Skin of body (tissue), 2 donors: ENCODE measurements around the gene AUH. TPM values are rescaled to one million over a fixed set of nuclear protein-coding genes. Genes with fewer than 3 reads are reported as not detected.
"Not testable (repeated sequence)": the region's sequence is repeated elsewhere in the genome, so short reads cannot be mapped to it uniquely, and the experiment has no call there.

Experiments
- DNase-seq: peaks from one replicate; lab custom pipeline; 2025; lab: John Stamatoyannopoulos, UW
- total RNA-seq: library from RNA; depleted of rRNA; stranded (reverse); fragments of >200 nt; gene quantifications from one replicate; pipeline ENCODE4 v1.2.3, GENCODE V29; 2014

The AUH gene
- total RNA-seq, 1 donor from 2014 or later = 30.0 TPM

- no peak for DNase-seq
Observed at GRCh38 chr9:91379426-91379825, 17.7 kb upstream of the AUH start.

- peak; percentile 59 for DNase-seq
Observed at GRCh38 chr9:91378695-91379127, 17.0 kb upstream of the AUH start.

- not testable (repeated sequence) for DNase-seq
Observed at GRCh38 chr9:91378054-91378453, 16.3 kb upstream of the AUH start.

GRCh38 chr9:91376239-91376638, 14.5 kb upstream of the AUH start:
- no peak for DNase-seq

- DNase-seq = no peak
Observed at GRCh38 chr9:91374939-91375338, 13.2 kb upstream of the AUH start.

- no peak for DNase-seq
Observed at GRCh38 chr9:91371894-91372293, 10.2 kb upstream of the AUH start.

GRCh38 chr9:91370006-91370405, 8.3 kb upstream of the AUH start:
- not testable (repeated sequence) for DNase-seq

GRCh38 chr9:91364702-91365101, 3.0 kb upstream of the AUH start:
- DNase-seq = no peak

GRCh38 chr9:91364005-91364404, 2.3 kb upstream of the AUH start:
- no peak for DNase-seq

- DNase-seq = no peak
Observed at GRCh38 chr9:91362051-91362611, 413 bp upstream of the AUH start.

- peak; percentile 6 for DNase-seq
Observed at GRCh38 chr9:91360551-91361290, 997 bp downstream of the AUH start.

- DNase-seq = no peak
Observed at GRCh38 chr9:91359734-91360470, 1.8 kb downstream of the AUH start.

- DNase-seq = no peak
Observed at GRCh38 chr9:91359083-91359482, 2.6 kb downstream of the AUH start.

GRCh38 chr9:91354881-91355280, 6.8 kb downstream of the AUH start:
- no peak for DNase-seq

GRCh38 chr9:91349115-91349555, 12.6 kb downstream of the AUH start:
- DNase-seq = no peak

GRCh38 chr9:91348191-91348807, 13.4 kb downstream of the AUH start:
- DNase-seq = no peak

- DNase-seq = no peak
Observed at GRCh38 chr9:91347377-91347776, 14.3 kb downstream of the AUH start.

- no peak for DNase-seq
Observed at GRCh38 chr9:91346644-91347043, 15.1 kb downstream of the AUH start.

GRCh38 chr9:91345978-91346377, 15.7 kb downstream of the AUH start:
- no peak for DNase-seq

GRCh38 chr9:91342575-91342974, 19.1 kb downstream of the AUH start:
- no peak for DNase-seq

- DNase-seq = no peak
Observed at GRCh38 chr9:91341749-91342148, 20.0 kb downstream of the AUH start.

GRCh38 chr9:91341258-91341746, 20.4 kb downstream of the AUH start:
- no peak for DNase-seq
